GM12878 (cell line): ENCODE data around the gene ADISSP. TPM values are rescaled to one million over a fixed set of nuclear protein-coding genes. Genes with fewer than 3 reads are reported as not detected.

Source experiments
- ATAC-seq: fragments of 200-7000 bp; cut with Tn5 transposase; 3 replicates; pipeline ENCODE4 v1.9.1; 2020; ENCODE audit warnings: mild to moderate bottlenecking, moderate library complexity
- BruUV-seq: library from RNA; stranded (reverse); fragments of 400-500 nt; replicated peaks from 2 replicates; lab custom pipeline; 2021; lab: Mats Ljungman, UMichigan
- CTCF ChIA-PET: fragments of 300-600 bp; sonication (Branson Sonifier 250); formaldehyde crosslinking; extraction: SDS; loops from one replicate; lab custom pipeline; 2021; ENCODE audit warnings: inconsistent platforms; lab: Yijun Ruan, JAX
- POLR2A ChIA-PET: fragments of 350-600 bp; formaldehyde crosslinking; extraction: SDS; loops from one replicate; lab custom pipeline; 2021; ENCODE audit warnings: inconsistent platforms; lab: Charles Lee
- RAD21 ChIA-PET: fragments of 300-600 bp; sonication (Branson Sonifier 250); formaldehyde crosslinking; loops from one replicate; lab custom pipeline; 2023; ENCODE audit warnings: antibody characterized with exemption; ENCODE audit not compliant: unreplicated experiment; lab: Charles Lee
- SMC1A ChIA-PET: fragments of 300-600 bp; sonication (Branson Sonifier 250); formaldehyde crosslinking; loops from one replicate; lab custom pipeline; 2023; ENCODE audit not compliant: unreplicated experiment, uncharacterized antibody; lab: Charles Lee
- DNase-seq: peaks from one replicate; pipeline ENCODE4 v3.0.0-alpha.2; 2011; ENCODE audit warnings: low read depth, low spot score
- FAIRE-seq: peaks from 3 replicates; lab custom pipeline; 2011; peaks lifted over from hg19 to GRCh38; lab: Jason Lieb, UNC
- H2AFZ ChIP-seq: 2 replicates; pipeline ENCODE4 v1.6.0; 2011; ENCODE audit warnings: low read depth, low read length, control low read depth; ENCODE audit not compliant: control insufficient read depth
- H3K27ac ChIP-seq: 2 replicates; pipeline ENCODE4 v1.5.1; 2011; ENCODE audit warnings: control low read depth; ENCODE audit not compliant: control insufficient read depth, insufficient read depth
- H3K27me3 ChIP-seq, 2 experiments: replicated peaks in 1 of 2; 2 replicates each; pipeline versions ENCODE4 v1.6.0 to v1.6.1; 2011; ENCODE audit warnings: low read length in 1 of 2; ENCODE audit not compliant: control insufficient read depth in 2 of 2, insufficient read depth in 2 of 2
- H3K36me3 ChIP-seq, 2 experiments: 2 replicates each; pipeline ENCODE4 v1.5.1; 2011; ENCODE audit warnings: low read length in 1 of 2; ENCODE audit not compliant: control insufficient read depth in 2 of 2, insufficient read depth in 2 of 2
- H3K4me1 ChIP-seq: 2 replicates; pipeline ENCODE4 v1.6.1; 2011; ENCODE audit warnings: mild to moderate bottlenecking, low read length, moderate library complexity, mixed read lengths; ENCODE audit not compliant: control insufficient read depth, insufficient read depth
- H3K4me2 ChIP-seq: 2 replicates; pipeline ENCODE4 v1.6.0; 2011; ENCODE audit warnings: control low read depth; ENCODE audit not compliant: control insufficient read depth, insufficient read depth
- H3K4me3 ChIP-seq: fragments of 200-600 bp; sonication (generic); 2 replicates; pipeline ENCODE4 v1.5.1; 2016
- H3K79me2 ChIP-seq: 2 replicates; pipeline ENCODE4 v1.6.0; 2011; ENCODE audit warnings: low read length; ENCODE audit not compliant: control insufficient read depth, insufficient read depth
- H3K9ac ChIP-seq: 2 replicates; pipeline ENCODE4 v1.8.0; 2011; ENCODE audit warnings: low read length, control low read depth, mixed read lengths; ENCODE audit not compliant: control insufficient read depth, insufficient read depth
- H3K9me3 ChIP-seq: replicated peaks from 3 replicates; pipeline ENCODE4 v1.5.1; 2011; ENCODE audit warnings: mild to moderate bottlenecking, low read length; ENCODE audit not compliant: control insufficient read depth, insufficient read depth
- H4K20me1 ChIP-seq: 2 replicates; pipeline ENCODE4 v1.6.0; 2011; ENCODE audit not compliant: control insufficient read depth, insufficient read depth
- BCL11A ChIP-seq: IDR thresholded peaks from 2 replicates; pipeline ENCODE4 v1.6.1; 2011; ENCODE audit warnings: low read depth, low read length
- CHD4 ChIP-seq: fragments of 200-600 bp; sonication (generic); IDR thresholded peaks from 2 replicates; pipeline ENCODE4 v1.6.1; 2016; ENCODE audit warnings: mild to moderate bottlenecking
- E2F8 ChIP-seq: fragments of 450-650 bp; IDR thresholded peaks from 2 replicates; pipeline ENCODE4 v1.6.1; 2018; ENCODE audit warnings: mild to moderate bottlenecking, low read depth, moderate library complexity; ENCODE audit not compliant: partially characterized antibody
- EED ChIP-seq: sonication (generic); IDR thresholded peaks from 2 replicates; pipeline ENCODE4 v1.6.1; 2016; ENCODE audit warnings: antibody characterized with exemption, low read depth
- IKZF2 ChIP-seq, 2 experiments: fragments of 450-650 bp; IDR thresholded peaks; 2 replicates each; pipeline ENCODE4 v1.6.1; 2017; ENCODE audit warnings: mild to moderate bottlenecking in 2 of 2, moderate library complexity in 2 of 2
- MEF2A ChIP-seq: IDR thresholded peaks from 2 replicates; pipeline ENCODE4 v1.6.1; 2011; ENCODE audit warnings: low read depth, mild to moderate bottlenecking, low read length, moderate library complexity; ENCODE audit not compliant: insufficient read depth
- POLR2A ChIP-seq: IDR thresholded peaks from 2 replicates; pipeline ENCODE4 v1.6.1; 2011; ENCODE audit warnings: low read depth, mild to moderate bottlenecking, low read length
- POLR2AphosphoS2 ChIP-seq: IDR thresholded peaks from 2 replicates; pipeline ENCODE4 v1.6.1; 2011; ENCODE audit warnings: low read depth, mild to moderate bottlenecking, low read length, improper control_type of control experiment, moderate library complexity
- YBX1 ChIP-seq: fragments of 450-650 bp; IDR thresholded peaks from 2 replicates; pipeline ENCODE4 v1.6.1; 2016; ENCODE audit warnings: antibody characterized with exemption
- ZZZ3 ChIP-seq: IDR thresholded peaks from 2 replicates; pipeline ENCODE4 v1.6.1; 2011; ENCODE audit warnings: low read depth; ENCODE audit not compliant: control insufficient read depth, insufficient read length
- WGBS: methylation state at CpG from one replicate; pipeline ENCODE4 v1.1.6; 2016; ENCODE audit warnings: low lambda C conversion rate; ENCODE audit not compliant: insufficient replicate concordance, insufficient coverage; ENCODE audit errors: missing lambda C conversion rate; 5-methylcytosine and 5-hydroxymethylcytosine counted together
- in situ Hi-C: fragments of 300-500 bp; cut with MboI; formaldehyde crosslinking; loops from 9 replicates; pipeline ENCODE4 v1.14.3; 2018; ENCODE audit warnings: mixed read lengths
- intact Hi-C: fragments of 100-400 bp; cut with micrococcal nuclease; formaldehyde crosslinking; loops from one replicate; pipeline ENCODE4 v1.14.2; 2022; ENCODE audit not compliant: unreplicated experiment
- polyA plus RNA-seq, 11 experiments: library from polyadenylated mRNA; depleted of rRNA in 4 of 11; unstranded in 6 of 11; stranded (reverse) in 5 of 11; fragments of >200 nt; fragmentation: Nextera tagmentation in 4 of 11; fragmentation: Illumina TruSeq in 1 of 11; extraction: Ambion mirVana in 4 of 11; extraction: Trizol in 1 of 11; gene quantifications; 1 replicate in 1 of 11; 2 replicates in 10 of 11; pipeline versions ENCODE4 v1.2.1 to v1.2.3, GENCODE V29; 2011 to 2016; ENCODE audit warnings: inconsistent platforms in 2 of 11, missing spikeins in 2 of 11, low read depth in 1 of 11
- total RNA-seq, 4 experiments: library from RNA; depleted of rRNA in 3 of 4; stranded (reverse); fragments of >200 nt in 3 of 4; fragmentation: Illumina TruSeq in 1 of 4; extraction: Trizol in 1 of 4; gene quantifications; 2 replicates each; pipeline versions ENCODE4 v1.2.1 to v1.2.3, GENCODE V29; 2013 to 2021

Gene ADISSP
- total and polyA plus RNA-seq, 10 of the 15 experiments (the other 5 are each of a cell fraction or from before 2014, with no cell fraction given), result 0.80 to 96.3 (median 38.6) TPM

GRCh38 chr20:3740615-3741301 is 26.8 kb downstream of the ADISSP start:
- Histone ChIP-seq H3K9ac (no peak overlapping the region), H3K27ac (no peak overlapping the region), H3K4me2 (no peak overlapping the region), H3K9me3 (no peaks in the 10 kb centered on the region), H3K27me3 (no peaks in the 10 kb centered on the region), H2AFZ (no peak overlapping the region), H4K20me1 (no peaks in the 10 kb centered on the region), H3K79me2 (no peaks in the 10 kb centered on the region), H3K4me1 (no peaks in the 10 kb centered on the region), H3K4me3 (no peak overlapping the region), H3K36me3 (no peaks in the 10 kb centered on the region)
- intact Hi-C loops, result no loop called here
- no peak for TF ChIP-seq MEF2A
- no peak for TF ChIP-seq IKZF2 (IDR thresholded peaks at IDR 0.05)
- no peak for TF ChIP-seq YBX1
- ChIA-PET RAD21 (no interaction called here), CTCF (interaction anchor here (0.8 to 1.1 kb wide), 3 partner anchors 9 to 25 kb away, joined by 3 to 4 read pairs (median 3); no protein-coding TSS in a partner anchor), SMC1A (interaction anchor here (0.9 kb wide), 1 partner anchor 100 kb away, joined by 3 read pairs; no protein-coding TSS in a partner anchor), POLR2A (no interaction called here)
- FAIRE-seq (no peak), ATAC-seq (no peak), DNase-seq (no peak)
- WGBS, result 17% methylated on average over 15 of the region's 15 CpGs
- no TSS peak for BruUV-seq
- in situ Hi-C loops, result no loop called here

- no peaks in the 10 kb centered on the region for H3K9me3 ChIP-seq
- intact Hi-C loops, result no loop called here
- ChIA-PET POLR2A (no interaction called here), RAD21 (no interaction called here), SMC1A (interaction anchor here (0.9 kb wide), 1 partner anchor 100 kb away, joined by 3 read pairs; no protein-coding TSS in a partner anchor), CTCF (interaction anchor here (0.8 kb wide), 1 partner anchor 23 kb away, joined by 4 read pairs; no protein-coding TSS in a partner anchor)
- ATAC-seq (no peak), FAIRE-seq (no peak), DNase-seq (no peak)
- 27% methylated on average over 7 of the region's 7 CpGs for WGBS
- TF ChIP-seq CHD4 (no peak), BCL11A (no peak), POLR2A (no peak), EED (no peak), ZZZ3 (no peak), E2F8 (no peak), POLR2AphosphoS2 (no peak)
- no peak overlapping the region for H3K27ac ChIP-seq
- H3K27me3 ChIP-seq, result no peaks in the 10 kb centered on the region
- H3K4me1 ChIP-seq, result no peaks in the 10 kb centered on the region
- H3K4me2 ChIP-seq, result no peak overlapping the region
- in situ Hi-C loops, result no loop called here
- no peak overlapping the region for H3K9ac ChIP-seq
- no peaks in the 10 kb centered on the region for H3K36me3 ChIP-seq
- H4K20me1 ChIP-seq, result no peaks in the 10 kb centered on the region
- H2AFZ ChIP-seq, result no peak overlapping the region
- H3K79me2 ChIP-seq, result no peaks in the 10 kb centered on the region
- BruUV-seq, result no TSS peak
- H3K4me3 ChIP-seq, result no peak overlapping the region
These were observed 27.6 kb downstream of the ADISSP start for GRCh38 chr20:3739926-3740451.
